Measurements from ENCODE around the gene CD4.

- TF ChIP-seq EGR1 (IDR thresholded peaks at IDR 0.05; ENCODE audit: low read depth): no peak
- no peak for TF ChIP-seq REST (IDR thresholded peaks at IDR 0.05; ENCODE audit: low read depth)
- TF ChIP-seq ZFX (IDR thresholded peaks at IDR 0.05): no peak
- TF ChIP-seq EZH2 (IDR thresholded peaks at IDR 0.05): no peak
- no peak for TF ChIP-seq TCF7L2 (IDR thresholded peaks at IDR 0.05; ENCODE audit: borderline replicate concordance, extremely low read depth, insufficient read depth, insufficient read length)
- no peak for TF ChIP-seq CTCF (IDR thresholded peaks at IDR 0.05 in 2 of 3, conservative IDR thresholded peaks at IDR 0.05 in 1 of 3; ENCODE audit: borderline replicate concordance in 1 of 3, insufficient read depth in 1 of 3, low read depth in 2 of 3, low read length in 2 of 3)
- TF ChIP-seq EZH2phosphoT487 (IDR thresholded peaks at IDR 0.05; ENCODE audit: borderline replicate concordance): no peak
- TF ChIP-seq POLR2A (IDR thresholded peaks at IDR 0.05; ENCODE audit: borderline replicate concordance, extremely low read depth, insufficient read depth, insufficient read length): no peak
Observed at GRCh38 chr12:6846316-6846869, 57.1 kb downstream of the CD4 start.
